ENCODE measurements around the gene RTKN. TPM values are rescaled to one million over a fixed set of nuclear protein-coding genes. Genes with fewer than 3 reads are reported as not detected.

RTKN gene
- total and polyA plus RNA-seq, 2 of the 13 experiments (the other 11 are each of a cell fraction or from before 2014, with no cell fraction given), result 159 to 166 TPM

GRCh38 chr2:74454654-74455511 lies 13.1 kb upstream of the RTKN start, which contains the start of gene INO80B (continued):
- TF ChIP-seq, protein P1, sequence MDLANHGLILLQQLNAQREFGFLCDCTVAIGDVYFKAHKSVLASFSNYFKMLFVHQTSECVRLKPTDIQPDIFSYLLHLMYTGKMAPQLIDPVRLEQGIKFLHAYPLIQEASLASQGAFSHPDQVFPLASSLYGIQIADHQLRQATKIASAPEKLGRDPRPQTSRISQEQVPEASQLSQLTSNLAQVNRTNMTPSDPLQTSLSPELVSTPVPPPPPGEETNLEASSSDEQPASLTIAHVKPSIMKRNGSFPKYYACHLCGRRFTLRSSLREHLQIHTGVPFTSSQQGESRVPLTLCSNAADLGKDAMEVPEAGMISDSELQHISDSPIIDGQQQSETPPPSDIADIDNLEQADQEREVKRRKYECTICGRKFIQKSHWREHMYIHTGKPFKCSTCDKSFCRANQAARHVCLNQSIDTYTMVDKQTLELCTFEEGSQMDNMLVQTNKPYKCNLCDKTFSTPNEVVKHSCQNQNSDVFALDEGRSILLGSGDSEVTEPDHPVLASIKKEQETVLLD (CRISPR knock-in tag; IDR thresholded peaks at IDR 0.05; ENCODE audit: low read depth), result 0 out of 2 replicates have a peak, but pooled peaks have one; percentile 54
- TF ChIP-seq RXRA (CRISPR knock-in tag; IDR thresholded peaks at IDR 0.05), result peak; percentile 89
- TF ChIP-seq YY1 (IDR thresholded peaks at IDR 0.05; ENCODE audit: insufficient read depth, insufficient replicate concordance, low read depth, low read length), result peak; percentile 100
- TF ChIP-seq, protein P2, sequence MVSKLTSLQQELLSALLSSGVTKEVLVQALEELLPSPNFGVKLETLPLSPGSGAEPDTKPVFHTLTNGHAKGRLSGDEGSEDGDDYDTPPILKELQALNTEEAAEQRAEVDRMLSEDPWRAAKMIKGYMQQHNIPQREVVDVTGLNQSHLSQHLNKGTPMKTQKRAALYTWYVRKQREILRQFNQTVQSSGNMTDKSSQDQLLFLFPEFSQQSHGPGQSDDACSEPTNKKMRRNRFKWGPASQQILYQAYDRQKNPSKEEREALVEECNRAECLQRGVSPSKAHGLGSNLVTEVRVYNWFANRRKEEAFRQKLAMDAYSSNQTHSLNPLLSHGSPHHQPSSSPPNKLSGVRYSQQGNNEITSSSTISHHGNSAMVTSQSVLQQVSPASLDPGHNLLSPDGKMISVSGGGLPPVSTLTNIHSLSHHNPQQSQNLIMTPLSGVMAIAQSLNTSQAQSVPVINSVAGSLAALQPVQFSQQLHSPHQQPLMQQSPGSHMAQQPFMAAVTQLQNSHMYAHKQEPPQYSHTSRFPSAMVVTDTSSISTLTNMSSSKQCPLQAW (CRISPR knock-in tag; IDR thresholded peaks at IDR 0.05), result peak; percentile 98
- TF ChIP-seq NONO (IDR thresholded peaks at IDR 0.05), result no peak
- peak; percentile 99 for TF ChIP-seq NONO (CRISPR knock-in tag; conservative IDR thresholded peaks at IDR 0.05)
- no peak for TF ChIP-seq SOX13 (IDR thresholded peaks at IDR 0.05)
- TF ChIP-seq SOX13 (CRISPR knock-in tag; conservative IDR thresholded peaks at IDR 0.05 in 1 of 2, IDR thresholded peaks at IDR 0.05 in 1 of 2), result peak; percentile 27 to 68; a peak in 2 of 4 replicates
- TF ChIP-seq SAFB2 (CRISPR knock-in tag; IDR thresholded peaks at IDR 0.05; ENCODE audit: borderline replicate concordance, low read depth), result no peak; the same call in 1 of the 2 replicates
- peak; percentile 79; the same call in 1 of the 2 replicates for TF ChIP-seq FOXJ3 (CRISPR knock-in tag; IDR thresholded peaks at IDR 0.05; ENCODE audit: borderline replicate concordance)
- no peak for TF ChIP-seq RCOR2 (CRISPR knock-in tag; IDR thresholded peaks at IDR 0.05)
- TF ChIP-seq, protein P3, sequence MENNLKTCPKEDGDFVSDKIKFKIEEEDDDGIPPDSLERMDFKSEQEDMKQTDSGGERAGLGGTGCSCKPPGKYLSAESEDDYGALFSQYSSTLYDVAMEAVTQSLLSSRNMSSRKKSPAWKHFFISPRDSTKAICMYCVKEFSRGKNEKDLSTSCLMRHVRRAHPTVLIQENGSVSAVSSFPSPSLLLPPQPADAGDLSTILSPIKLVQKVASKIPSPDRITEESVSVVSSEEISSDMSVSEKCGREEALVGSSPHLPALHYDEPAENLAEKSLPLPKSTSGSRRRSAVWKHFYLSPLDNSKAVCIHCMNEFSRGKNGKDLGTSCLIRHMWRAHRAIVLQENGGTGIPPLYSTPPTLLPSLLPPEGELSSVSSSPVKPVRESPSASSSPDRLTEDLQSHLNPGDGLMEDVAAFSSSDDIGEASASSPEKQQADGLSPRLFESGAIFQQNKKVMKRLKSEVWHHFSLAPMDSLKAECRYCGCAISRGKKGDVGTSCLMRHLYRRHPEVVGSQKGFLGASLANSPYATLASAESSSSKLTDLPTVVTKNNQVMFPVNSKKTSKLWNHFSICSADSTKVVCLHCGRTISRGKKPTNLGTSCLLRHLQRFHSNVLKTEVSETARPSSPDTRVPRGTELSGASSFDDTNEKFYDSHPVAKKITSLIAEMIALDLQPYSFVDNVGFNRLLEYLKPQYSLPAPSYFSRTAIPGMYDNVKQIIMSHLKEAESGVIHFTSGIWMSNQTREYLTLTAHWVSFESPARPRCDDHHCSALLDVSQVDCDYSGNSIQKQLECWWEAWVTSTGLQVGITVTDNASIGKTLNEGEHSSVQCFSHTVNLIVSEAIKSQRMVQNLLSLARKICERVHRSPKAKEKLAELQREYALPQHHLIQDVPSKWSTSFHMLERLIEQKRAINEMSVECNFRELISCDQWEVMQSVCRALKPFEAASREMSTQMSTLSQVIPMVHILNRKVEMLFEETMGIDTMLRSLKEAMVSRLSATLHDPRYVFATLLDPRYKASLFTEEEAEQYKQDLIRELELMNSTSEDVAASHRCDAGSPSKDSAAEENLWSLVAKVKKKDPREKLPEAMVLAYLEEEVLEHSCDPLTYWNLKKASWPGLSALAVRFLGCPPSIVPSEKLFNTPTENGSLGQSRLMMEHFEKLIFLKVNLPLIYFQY (CRISPR knock-in tag; IDR thresholded peaks at IDR 0.05; ENCODE audit: borderline replicate concordance), result peak; percentile 94
- TF ChIP-seq ZNF282 (IDR thresholded peaks at IDR 0.05; ENCODE audit: partially characterized antibody), result no peak
- peak; percentile 98 for TF ChIP-seq ASH2L (IDR thresholded peaks at IDR 0.05; ENCODE audit: insufficient read length, low read depth, low read length)
- TF ChIP-seq ZFP1 (CRISPR knock-in tag; IDR thresholded peaks at IDR 0.05), result peak; percentile 88
- peak; percentile 95 for TF ChIP-seq RFXANK (CRISPR knock-in tag; IDR thresholded peaks at IDR 0.05)
- TF ChIP-seq AHR (CRISPR knock-in tag; IDR thresholded peaks at IDR 0.05), result peak; percentile 94; the same call in 1 of the 2 replicates
- TF ChIP-seq ZBTB10 (CRISPR knock-in tag; IDR thresholded peaks at IDR 0.05; ENCODE audit: borderline replicate concordance), result no peak
